ENCODE measurements around the gene LHX3.

The LHX3 gene

DNA sequence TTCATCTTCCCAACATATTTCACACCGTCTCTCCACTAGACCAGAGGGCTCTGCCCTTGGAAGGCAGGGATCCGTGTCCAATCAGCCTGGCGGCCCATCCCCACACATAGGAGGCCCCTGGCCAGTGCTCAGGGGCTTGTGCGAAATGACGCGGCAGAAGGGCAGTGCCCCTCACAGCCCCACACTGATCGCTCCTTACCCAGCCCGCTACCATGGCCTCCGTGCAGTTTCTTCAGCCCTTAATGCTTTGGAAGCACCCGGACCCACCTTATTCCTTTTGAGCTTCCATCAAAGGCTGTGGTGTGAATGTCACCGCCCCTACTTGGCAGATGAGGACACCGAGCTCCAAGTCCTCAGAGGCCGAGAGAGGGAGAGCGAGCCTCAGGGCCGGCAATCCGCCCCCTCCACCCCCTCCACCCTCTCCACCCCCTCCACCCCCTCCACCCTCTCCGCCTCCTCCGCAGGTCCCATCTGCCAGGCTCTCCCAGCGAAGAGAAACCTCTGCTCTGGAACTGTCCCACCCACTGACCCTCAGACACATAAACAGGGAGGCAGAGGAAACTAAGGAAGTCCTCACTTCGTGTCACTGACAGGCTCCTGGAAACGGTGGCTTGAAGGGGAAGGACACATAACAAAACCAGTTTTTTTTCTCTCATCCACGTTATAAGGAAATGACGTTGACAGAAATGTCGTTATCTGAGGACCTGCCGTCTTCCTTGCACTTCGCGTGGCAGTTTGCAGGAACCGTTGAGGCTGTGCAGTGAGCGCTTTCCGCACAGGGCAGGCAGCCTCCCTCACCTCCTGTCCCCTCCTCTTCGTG, 26.8 kb upstream of the LHX3 start:
- no peak overlapping the region for H3K4me2 ChIP-seq (ENCODE audit: low read length)
- no peak overlapping the region for H3K9ac ChIP-seq
- no peak for TF ChIP-seq CTCF (IDR thresholded peaks at IDR 0.05)
- H3K27me3 ChIP-seq (ENCODE audit: control insufficient read depth, insufficient read depth, low read length): no peaks in the 10 kb centered on the region
- H3K4me3 ChIP-seq (ENCODE audit: low read depth, low read length): no peak overlapping the region
- H2AFZ ChIP-seq: no peak overlapping the region
- H3K4me1 ChIP-seq: no peaks in the 10 kb centered on the region
- H3K79me2 ChIP-seq: no peaks in the 10 kb centered on the region
- H3K36me3 ChIP-seq (ENCODE audit: control insufficient read depth, insufficient read depth, low read length): no peaks in the 10 kb centered on the region
- H3K27ac ChIP-seq: no peak overlapping the region
- no peaks in the 10 kb centered on the region for H3K9me3 ChIP-seq (ENCODE audit: control insufficient read depth, low read length)

- H3K4me1 ChIP-seq: no peaks in the 10 kb centered on the region
- H3K79me2 ChIP-seq: no peaks in the 10 kb centered on the region
- no peaks in the 10 kb centered on the region for H3K27me3 ChIP-seq (ENCODE audit: control insufficient read depth, insufficient read depth, low read length)
- no peak overlapping the region for H3K4me3 ChIP-seq (ENCODE audit: low read depth, low read length)
- no peaks in the 10 kb centered on the region for H3K9me3 ChIP-seq (ENCODE audit: control insufficient read depth, low read length)
- no peak overlapping the region for H3K4me2 ChIP-seq (ENCODE audit: low read length)
- TF ChIP-seq CTCF (IDR thresholded peaks at IDR 0.05): no peak
- no peak overlapping the region for H2AFZ ChIP-seq
- no peaks in the 10 kb centered on the region for H3K36me3 ChIP-seq (ENCODE audit: control insufficient read depth, insufficient read depth, low read length)
- H3K9ac ChIP-seq: no peak overlapping the region
- no peak overlapping the region for H3K27ac ChIP-seq
Observed at GRCh38 chr9:136230773-136231172, 25.8 kb upstream of the LHX3 start.

DNA sequence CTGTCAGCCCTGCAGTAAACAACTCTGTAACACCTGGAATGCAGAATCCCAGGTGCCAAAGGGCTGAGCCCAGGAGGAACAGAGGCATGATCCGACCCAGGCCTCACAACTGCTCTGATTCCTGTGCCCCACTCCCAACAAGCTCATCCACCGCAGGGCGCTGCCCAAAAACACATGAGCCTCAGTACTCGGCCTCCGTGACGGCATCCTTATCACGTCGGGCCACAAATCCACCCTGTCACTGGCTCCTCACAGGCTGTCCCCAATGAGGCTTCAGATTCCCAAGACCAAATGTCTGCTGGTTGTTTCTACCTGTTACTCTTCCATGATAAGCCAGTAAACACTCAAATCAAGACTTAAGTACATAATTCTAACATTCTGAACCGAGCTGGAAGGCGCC, 25.4 kb upstream of the LHX3 start:
- Histone ChIP-seq H3K4me3 (ENCODE audit: low read depth, low read length) (no peak overlapping the region), H2AFZ (no peak overlapping the region), H3K9me3 (ENCODE audit: control insufficient read depth, low read length) (no peaks in the 10 kb centered on the region), H3K9ac (no peak overlapping the region), H3K4me1 (no peaks in the 10 kb centered on the region), H3K27ac (no peak overlapping the region), H3K79me2 (no peaks in the 10 kb centered on the region), H3K27me3 (ENCODE audit: control insufficient read depth, insufficient read depth, low read length) (no peaks in the 10 kb centered on the region), H3K36me3 (ENCODE audit: control insufficient read depth, insufficient read depth, low read length) (no peaks in the 10 kb centered on the region), H3K4me2 (ENCODE audit: low read length) (no peak overlapping the region)
- TF ChIP-seq CTCF (IDR thresholded peaks at IDR 0.05): no peak

- Histone ChIP-seq H3K79me2 (no peaks in the 10 kb centered on the region), H3K4me3 (ENCODE audit: low read depth, low read length) (no peak overlapping the region)
- TF ChIP-seq CTCF (IDR thresholded peaks at IDR 0.05): no peak
Observed at GRCh38 chr9:136229096-136230065, 24.5 kb upstream of the LHX3 start.

More at GRCh38 chr9:136229096-136230065, 24.5 kb upstream of the LHX3 start:
- Histone ChIP-seq H3K9ac (no peak overlapping the region), H3K27me3 (ENCODE audit: control insufficient read depth, insufficient read depth, low read length) (no peaks in the 10 kb centered on the region), H3K27ac (no peak overlapping the region), H3K36me3 (ENCODE audit: control insufficient read depth, insufficient read depth, low read length) (no peaks in the 10 kb centered on the region), H3K9me3 (ENCODE audit: control insufficient read depth, low read length) (no peaks in the 10 kb centered on the region), H3K4me1 (no peaks in the 10 kb centered on the region), H2AFZ (no peak overlapping the region), H3K4me2 (ENCODE audit: low read length) (no peak overlapping the region)
